ENCODE data around the gene B3GALT4. TPM values are rescaled to one million over a fixed set of nuclear protein-coding genes. Genes with fewer than 3 reads are reported as not detected.
"Not testable (repeated sequence)": the region's sequence is repeated elsewhere in the genome, so short reads cannot be mapped to it uniquely, and the experiment has no call there.

Gene B3GALT4
- total and polyA plus RNA-seq, 12 donors: 2.6 to 23.7 (median 13.7) TPM

DNA sequence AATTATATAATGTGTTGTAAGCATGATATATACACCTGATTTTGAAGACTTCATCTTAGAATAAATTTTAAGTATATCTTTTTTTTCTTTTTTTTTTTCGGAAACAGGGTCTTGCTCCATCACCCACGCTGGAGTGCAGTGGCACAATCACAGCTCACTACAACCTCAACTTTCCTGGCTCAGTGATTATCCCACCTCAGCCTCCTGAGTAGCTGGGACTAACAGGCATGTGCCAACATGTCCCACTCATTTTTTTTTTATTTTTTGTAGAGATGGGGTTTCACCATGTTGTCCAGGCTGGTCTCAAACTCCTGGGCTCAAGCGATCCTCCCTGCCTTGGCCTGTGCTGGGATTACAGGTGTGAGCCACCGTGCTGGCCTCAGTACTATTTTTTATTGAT is 22.3 kb upstream of the B3GALT4 start:
- 91 to 97% (median 96%) methylated on average over 4 of the region's 4 CpGs for WGBS, 4 donors
- H3K27me3 ChIP-seq: no peaks in the 10 kb centered on the region
- intact Hi-C loops (cut with DNase I): no loop called here
- no peak for DNase-seq
- no peak overlapping the region for H3K4me3 ChIP-seq
- H3K9me3 ChIP-seq (replicated peaks in 1 of 3): no peaks in the 10 kb centered on the region
- TF ChIP-seq POLR2A (IDR thresholded peaks at IDR 0.05) (no peak), CTCF (IDR thresholded peaks at IDR 0.05) (no peak)
- peaks cover 0 to 4% of the 10 kb centered on the region in 2 donors for H3K36me3 ChIP-seq (replicated peaks in 1 of 2)
- H3K27ac ChIP-seq: no peak overlapping the region
- H3K4me1 ChIP-seq (replicated peaks in 1 of 2): peaks cover 11 to 12% of the 10 kb centered on the region in 2 donors

- Histone ChIP-seq H3K27ac (no peak overlapping the region), H3K4me1 (replicated peaks in 1 of 2) (peaks cover 5 to 8% of the 10 kb centered on the region in 2 donors), H3K4me3 (no peak overlapping the region), H3K9me3 (replicated peaks in 1 of 3) (no peaks in the 10 kb centered on the region), H3K27me3 (no peaks in the 10 kb centered on the region), H3K36me3 (replicated peaks in 1 of 2) (peaks cover 0 to 24% of the 10 kb centered on the region in 2 donors)
- DNase-seq: no peak
- WGBS, 4 donors: 91 to 100% (median 96%) methylated on average over 5 of the region's 5 CpGs
- no peak for TF ChIP-seq CTCF (IDR thresholded peaks at IDR 0.05)
- no peak for TF ChIP-seq POLR2A (IDR thresholded peaks at IDR 0.05)
- intact Hi-C loops (cut with DNase I): no loop called here
These were observed 17.9 kb upstream of the B3GALT4 start for GRCh38 chr6:33259032-33259431.

GRCh38 chr6:33262490-33262889 is 14.4 kb upstream of the B3GALT4 start:
- WGBS, 4 donors: 89 to 97% (median 94%) methylated on average over 3 of the region's 3 CpGs
- H3K27me3 ChIP-seq; H3K4me3 ChIP-seq; intact Hi-C loops (cut with DNase I); DNase-seq; H3K4me1 ChIP-seq (replicated peaks in 1 of 2); H3K9me3 ChIP-seq (replicated peaks in 1 of 3); H3K27ac ChIP-seq: not testable (repeated sequence)
- H3K36me3 ChIP-seq (replicated peaks in 1 of 2): peaks cover 0 to 56% of the 10 kb centered on the region in 2 donors

- 87 to 94% (median 90%) methylated on average over 7 of the region's 7 CpGs for whole genome bisulfite sequencing, 4 donors
- H3K36me3 ChIP-seq (replicated peaks in 1 of 2): peaks cover 0 to 68% of the 10 kb centered on the region in 2 donors
- intact Hi-C loops (cut with DNase I): no loop called here
These were observed 12.9 kb upstream of the B3GALT4 start for GRCh38 chr6:33264015-33264414.

More at GRCh38 chr6:33264015-33264414, 12.9 kb upstream of the B3GALT4 start:
- Histone ChIP-seq H3K4me3 (no peak overlapping the region), H3K27ac (no peak overlapping the region), H3K9me3 (replicated peaks in 1 of 3) (no peaks in the 10 kb centered on the region), H3K4me1 (replicated peaks in 1 of 2) (peaks cover 5 to 8% of the 10 kb centered on the region in 2 donors), H3K27me3 (no peaks in the 10 kb centered on the region)
- DNase-seq: no peak
- TF ChIP-seq CTCF (IDR thresholded peaks at IDR 0.05) (no peak), POLR2A (IDR thresholded peaks at IDR 0.05) (no peak)

Measured in adrenal gland (tissue), 12 donors.